ENCODE results near the gene TEN1.

TEN1 gene

GRCh38 chr17:76000016-76000754 lies 21.1 kb downstream of the TEN1 start:
- peak; percentile 85 for TF ChIP-seq CTCF (IDR thresholded peaks at IDR 0.05; ENCODE audit: insufficient read depth, low read depth, low read length, missing control alignments)

GRCh38 chr17:76000755-76001521 lies 21.9 kb downstream of the TEN1 start, which contains the start of gene CDK3:
Gene CDK3 (plus strand): TSS chr17:76000855. CDS start chr17:76001426, 571 bp downstream.
- TF ChIP-seq CTCF (IDR thresholded peaks at IDR 0.05; ENCODE audit: insufficient read depth, low read depth, low read length, missing control alignments) = no peak
- H3K4me3 ChIP-seq (ENCODE audit: low read depth, low read length) = no peak within 1 kb of the TSS
- DNase-seq (ENCODE audit: low read depth) = no peak

More at GRCh38 chr17:76000016-76000754, 21.1 kb downstream of the TEN1 start:
- DNase-seq (ENCODE audit: low read depth) = peak; percentile 70
- no peak overlapping the region for H3K4me3 ChIP-seq (ENCODE audit: low read depth, low read length)

GRCh38 chr17:76002100-76002499 lies 23.1 kb downstream of the TEN1 start:
- no peak for TF ChIP-seq CTCF (IDR thresholded peaks at IDR 0.05; ENCODE audit: insufficient read depth, low read depth, low read length, missing control alignments)
- no peak overlapping the region for H3K4me3 ChIP-seq (ENCODE audit: low read depth, low read length)
- no peak for DNase-seq (ENCODE audit: low read depth)

- TF ChIP-seq CTCF (IDR thresholded peaks at IDR 0.05; ENCODE audit: insufficient read depth, low read depth, low read length, missing control alignments) = no peak
- no peak for DNase-seq (ENCODE audit: low read depth)
- H3K4me3 ChIP-seq (ENCODE audit: low read depth, low read length) = no peak overlapping the region
Observed at GRCh38 chr17:76003915-76004314, 24.9 kb downstream of the TEN1 start.

- TF ChIP-seq CTCF (IDR thresholded peaks at IDR 0.05; ENCODE audit: insufficient read depth, low read depth, low read length, missing control alignments) = no peak
- DNase-seq (ENCODE audit: low read depth) = no peak
- H3K4me3 ChIP-seq (ENCODE audit: low read depth, low read length) = no peak overlapping the region
Observed at GRCh38 chr17:76004750-76005262, 25.8 kb downstream of the TEN1 start.

- DNase-seq (ENCODE audit: low read depth) = peak; percentile 77
- TF ChIP-seq CTCF (IDR thresholded peaks at IDR 0.05; ENCODE audit: insufficient read depth, low read depth, low read length, missing control alignments) = peak; percentile 61
Observed at GRCh38 chr17:76005263-76006149, 26.5 kb downstream of the TEN1 start.

More at GRCh38 chr17:76005263-76006149, 26.5 kb downstream of the TEN1 start:
- H3K4me3 ChIP-seq (ENCODE audit: low read depth, low read length) = no peak overlapping the region

Data from GM12865 (cell line).